ENCODE measurements around the gene NFATC4.

NFATC4 gene

GRCh38 chr14:24378981-24379906 lies 11.3 kb downstream of the NFATC4 start:
- no peak overlapping the region for H3K4me3 ChIP-seq (ENCODE audit: low read depth, low read length)
- TF ChIP-seq CTCF (IDR thresholded peaks at IDR 0.05; ENCODE audit: low read depth, low read length, missing control alignments) = no peak
- no peak for DNase-seq (ENCODE audit: low read depth)

GRCh38 chr14:24379907-24380730 lies 12.1 kb downstream of the NFATC4 start:
- no peak for DNase-seq (ENCODE audit: low read depth)
- no peak for TF ChIP-seq CTCF (IDR thresholded peaks at IDR 0.05; ENCODE audit: low read depth, low read length, missing control alignments)
- no peak overlapping the region for H3K4me3 ChIP-seq (ENCODE audit: low read depth, low read length)

- H3K4me3 ChIP-seq (ENCODE audit: low read depth, low read length) = no peak overlapping the region
- no peak for DNase-seq (ENCODE audit: low read depth)
- TF ChIP-seq CTCF (IDR thresholded peaks at IDR 0.05; ENCODE audit: low read depth, low read length, missing control alignments) = no peak
These were observed 13.5 kb downstream of the NFATC4 start for GRCh38 chr14:24381363-24382063.

GRCh38 chr14:24382064-24382371 lies 14.0 kb downstream of the NFATC4 start:
- DNase-seq (ENCODE audit: low read depth) = no peak
- TF ChIP-seq CTCF (IDR thresholded peaks at IDR 0.05; ENCODE audit: low read depth, low read length, missing control alignments) = no peak
- H3K4me3 ChIP-seq (ENCODE audit: low read depth, low read length) = no peak overlapping the region

GRCh38 chr14:24384169-24384568 lies 16.2 kb downstream of the NFATC4 start:
- TF ChIP-seq CTCF (IDR thresholded peaks at IDR 0.05; ENCODE audit: low read depth, low read length, missing control alignments) = no peak
- DNase-seq (ENCODE audit: low read depth) = no peak
- no peak overlapping the region for H3K4me3 ChIP-seq (ENCODE audit: low read depth, low read length)

GRCh38 chr14:24385524-24385923 lies 17.5 kb downstream of the NFATC4 start:
- no peak for TF ChIP-seq CTCF (IDR thresholded peaks at IDR 0.05; ENCODE audit: low read depth, low read length, missing control alignments)

More at GRCh38 chr14:24385524-24385923, 17.5 kb downstream of the NFATC4 start:
- no peak overlapping the region for H3K4me3 ChIP-seq (ENCODE audit: low read depth, low read length)
- no peak for DNase-seq (ENCODE audit: low read depth)
